Activated CD8-positive, alpha-beta memory T cell treated with anti-CD3 and anti-CD28 coated beads for 24 hours (primary cell): ENCODE measurements around the gene ABCC5.
A peak's percentile ranks its signal among the peaks of the same experiment; 100 is the strongest.

ENCODE experiments used
- DNase-seq: peaks from one replicate; pipeline ENCODE4 v3.0.0-alpha.2; 2020

Gene ABCC5

GRCh38 chr3:183918178-183918577, 99.5 kb downstream of the ABCC5 start:
- DNase-seq, result no peak

DNA sequence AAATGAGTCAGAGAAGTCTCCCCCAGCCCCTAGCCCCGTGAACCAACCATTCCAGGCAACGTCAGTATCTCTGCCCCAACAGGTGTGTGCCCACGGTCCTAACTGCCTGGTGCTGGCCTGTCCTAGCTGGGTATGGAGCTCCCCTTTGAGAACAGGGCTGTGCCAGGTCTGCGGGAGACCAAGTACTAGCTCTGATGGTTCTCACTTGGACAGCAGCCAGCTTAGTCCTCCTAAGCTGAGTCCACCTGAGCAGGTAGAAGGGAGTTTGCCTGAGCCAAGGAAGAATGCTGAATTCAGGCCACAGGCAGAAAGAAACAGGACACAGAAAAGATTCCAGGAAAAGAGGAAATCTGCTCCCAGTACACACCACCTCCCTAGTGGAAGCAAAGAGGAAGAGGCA, 99.9 kb downstream of the ABCC5 start:
- no peak for DNase-seq

DNA sequence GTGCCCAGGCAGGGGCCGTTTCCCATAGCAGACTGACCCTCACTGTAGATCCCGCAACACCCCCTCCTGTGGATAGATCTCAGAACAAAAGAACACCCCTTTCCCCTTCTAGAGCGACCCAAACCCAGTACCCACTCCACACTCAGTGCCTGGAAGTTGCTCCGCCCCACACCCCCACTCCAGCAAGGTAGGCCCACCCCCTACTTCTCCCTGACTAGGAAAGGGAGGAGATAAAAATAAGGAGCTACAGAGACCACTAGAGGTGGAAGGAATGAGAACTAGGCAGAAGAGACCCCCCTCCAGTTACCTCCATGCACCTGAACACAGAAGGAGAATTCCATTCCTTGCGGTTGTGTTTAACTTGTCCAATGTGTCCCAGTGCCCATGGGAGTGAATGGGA, 102.8 kb downstream of the ABCC5 start:
- DNase-seq, result no peak

GRCh38 chr3:183913580-183913920, 104.1 kb downstream of the ABCC5 start:
- DNase-seq, result no peak

DNA sequence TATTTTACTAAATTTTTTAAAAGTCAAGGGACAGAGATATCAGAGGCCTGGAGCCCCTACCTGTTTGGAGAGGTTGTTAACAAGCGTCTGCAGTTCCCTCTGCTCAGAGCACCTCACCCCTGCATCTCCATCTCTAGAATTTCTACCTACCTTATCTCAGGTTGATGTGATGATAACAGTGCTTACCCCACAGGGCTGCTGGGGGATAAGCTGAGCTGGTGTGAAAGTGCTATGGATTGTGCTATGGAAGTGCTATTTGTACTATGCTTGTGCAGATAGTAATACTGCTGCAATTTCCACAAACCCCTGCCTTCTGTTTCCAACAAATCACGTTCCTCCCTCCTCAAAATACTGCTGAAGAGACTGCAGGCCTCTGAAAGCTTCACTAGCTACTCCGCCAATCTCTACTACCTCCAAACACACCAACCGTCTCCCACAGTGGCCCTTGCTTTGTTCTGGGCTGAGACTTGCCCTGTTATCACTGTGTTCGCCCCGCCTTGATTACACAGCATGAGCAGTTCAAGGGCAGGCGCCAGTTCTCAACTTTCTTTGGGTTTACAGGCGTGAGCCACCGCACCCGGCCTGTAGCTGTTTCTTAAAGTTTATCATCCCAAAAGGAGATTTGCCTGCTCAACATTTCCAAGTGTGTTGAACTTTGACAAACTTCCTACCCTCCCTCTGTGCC, 104.6 kb downstream of the ABCC5 start:
- DNase-seq, result no peak

- DNase-seq, result no peak
These were observed 105.7 kb downstream of the ABCC5 start for GRCh38 chr3:183911763-183912506.

DNA sequence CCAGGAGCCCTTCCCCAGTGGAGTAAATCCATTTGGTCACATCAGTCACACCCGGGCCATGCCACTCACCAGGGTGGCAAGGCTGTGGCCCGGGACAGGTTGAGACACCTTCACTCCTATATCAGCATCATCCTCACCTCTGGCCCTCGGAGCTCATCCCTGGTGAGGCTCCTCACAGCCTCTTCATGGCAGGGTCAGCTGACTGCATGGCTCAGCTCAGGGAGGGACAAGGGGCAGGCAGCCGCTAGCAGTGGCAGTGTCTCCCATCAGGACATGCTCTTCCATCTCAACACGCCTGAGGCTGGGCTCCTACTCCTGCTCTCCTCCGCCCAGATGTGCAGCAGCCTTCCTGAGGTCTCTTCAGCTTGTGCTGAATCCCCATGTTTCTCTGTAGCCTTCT, 106.6 kb downstream of the ABCC5 start:
- DNase-seq, result no peak

DNA sequence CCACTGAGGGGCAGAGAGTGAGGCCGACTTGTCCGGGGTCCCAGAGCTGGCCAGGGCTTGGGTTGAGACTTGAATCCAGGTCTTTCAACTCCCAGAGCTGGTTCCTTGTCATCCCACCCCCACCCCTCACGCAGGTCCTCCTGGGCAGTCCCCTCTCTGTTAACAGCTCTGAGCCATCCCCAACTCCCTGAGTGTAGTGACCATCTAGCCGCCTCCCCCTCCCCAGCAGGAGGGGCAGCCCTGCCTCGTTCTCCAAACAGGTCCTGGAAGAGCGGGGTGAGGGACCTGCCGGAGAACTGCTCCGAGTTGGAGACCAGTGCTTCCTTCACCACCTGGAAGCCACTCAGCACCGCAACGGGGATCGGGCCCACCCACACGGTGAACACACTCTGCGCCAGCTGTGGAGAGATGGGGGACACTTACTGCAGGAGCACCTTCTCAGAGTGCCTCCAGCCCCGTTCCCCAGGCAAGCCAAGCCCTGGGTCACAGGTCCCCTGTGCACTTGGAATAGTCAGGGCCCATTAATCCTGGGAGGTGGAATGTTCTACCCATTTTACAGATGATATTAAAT, 108.6 kb downstream of the ABCC5 start:
- no peak for DNase-seq

GRCh38 chr3:183907911-183908331, 109.8 kb downstream of the ABCC5 start:
- no peak for DNase-seq

DNA sequence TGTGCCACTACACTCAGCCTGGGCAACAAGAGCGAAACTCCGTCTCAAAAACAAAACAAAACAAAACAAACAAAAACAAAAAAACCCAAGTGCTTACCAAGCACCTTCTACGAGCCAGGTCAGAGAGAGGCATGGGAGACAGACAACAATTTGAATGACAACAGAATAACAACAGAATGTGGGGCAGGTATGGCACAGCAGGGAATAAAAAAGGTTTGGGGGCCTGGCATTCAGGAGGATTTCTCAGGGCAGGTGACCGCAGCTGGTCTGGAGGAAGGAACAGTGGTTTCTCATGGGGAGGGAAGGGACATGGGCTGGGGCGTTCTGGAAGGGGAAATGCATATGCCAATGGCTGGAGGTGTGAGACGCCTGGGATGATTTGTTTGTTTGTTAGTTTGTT, 110.5 kb downstream of the ABCC5 start:
- DNase-seq, result no peak

GRCh38 chr3:183906234-183906921, 111.3 kb downstream of the ABCC5 start:
- no peak for DNase-seq

DNA sequence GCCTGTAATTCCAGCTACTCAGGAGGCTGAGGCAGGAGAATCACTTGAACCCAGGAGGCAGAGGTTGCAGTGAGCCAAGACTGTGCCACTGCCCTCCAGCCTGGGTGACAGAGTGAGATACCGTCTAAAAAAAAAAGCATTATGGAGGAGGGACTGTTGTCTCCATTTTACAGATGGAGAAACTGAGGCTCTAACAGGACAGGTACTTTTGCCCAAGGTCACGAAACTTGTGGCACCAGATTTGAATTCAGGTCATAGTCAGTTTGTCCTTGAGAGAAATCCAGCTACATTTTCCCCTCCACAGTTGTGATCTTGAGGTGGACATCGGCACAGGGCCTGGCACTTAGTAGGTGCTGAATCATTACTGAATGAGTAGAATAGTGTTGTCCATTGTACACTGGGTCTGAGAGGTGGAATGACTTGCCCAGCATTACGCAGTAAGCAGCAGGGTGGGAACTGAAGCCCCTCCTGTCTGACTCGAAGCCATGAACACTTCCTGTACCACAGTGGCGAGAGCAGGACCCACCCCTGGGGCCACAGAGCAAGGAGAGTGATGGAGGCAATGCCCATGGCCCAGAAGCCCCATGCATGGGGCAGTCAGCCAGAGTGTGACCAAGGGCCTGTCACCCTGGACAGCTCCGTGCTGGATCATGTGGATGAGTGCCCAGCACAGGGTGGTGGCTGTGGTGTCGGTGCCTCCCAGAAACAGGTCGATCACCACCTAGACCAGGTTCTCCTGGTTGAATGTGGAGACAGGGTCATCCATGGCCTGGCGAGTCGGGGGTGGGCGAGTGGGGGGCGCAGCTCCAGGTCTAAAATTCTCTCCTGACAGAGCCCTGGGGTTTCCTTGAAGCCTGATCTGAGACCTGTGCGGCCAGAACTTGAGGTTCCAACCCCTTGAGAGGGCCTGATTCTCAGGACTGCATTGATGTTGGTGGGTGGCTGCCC, 112.6 kb downstream of the ABCC5 start:
- no peak for DNase-seq

- no peak for DNase-seq
These were observed 119.7 kb downstream of the ABCC5 start for GRCh38 chr3:183898028-183898431.

DNA sequence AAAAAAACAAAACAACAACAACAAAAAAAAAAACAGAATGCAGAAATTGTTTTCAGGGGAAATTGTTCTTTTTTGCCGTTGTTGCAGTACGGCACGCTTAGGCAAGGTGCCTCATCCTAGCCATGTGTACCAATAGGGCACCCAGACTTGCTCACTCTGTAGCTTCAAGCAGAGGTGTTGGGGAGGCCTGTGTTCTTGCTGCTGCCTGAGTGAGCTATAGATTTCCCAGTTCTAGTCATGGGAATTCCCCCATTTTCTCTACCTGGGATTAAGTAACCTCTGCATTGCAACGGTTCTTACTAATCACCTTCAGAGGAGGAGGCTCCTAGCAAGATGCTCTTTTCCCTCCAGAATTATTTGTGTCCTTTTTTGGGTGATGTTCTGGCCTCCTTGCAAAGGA, 120.1 kb downstream of the ABCC5 start:
- DNase-seq, result no peak

DNA sequence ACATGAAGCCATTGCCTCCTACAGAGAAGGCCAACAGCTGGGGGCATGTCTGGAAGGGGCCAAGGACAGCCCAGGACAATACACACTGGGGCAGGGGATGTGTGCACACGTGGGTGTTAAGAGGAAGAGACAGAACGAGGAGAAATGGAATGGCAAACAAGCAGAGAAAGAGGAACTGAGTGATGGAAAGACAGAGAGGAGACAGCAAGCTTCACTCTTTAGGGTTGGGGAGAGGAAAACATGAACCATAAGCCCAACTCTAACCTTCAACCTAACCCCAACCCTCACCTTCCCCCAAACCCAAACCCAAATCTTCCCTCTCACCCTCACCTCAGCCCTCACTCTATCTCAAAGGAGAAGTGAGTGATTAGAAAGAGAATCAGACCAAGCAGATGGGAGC, 121.1 kb downstream of the ABCC5 start:
- DNase-seq, result no peak

DNA sequence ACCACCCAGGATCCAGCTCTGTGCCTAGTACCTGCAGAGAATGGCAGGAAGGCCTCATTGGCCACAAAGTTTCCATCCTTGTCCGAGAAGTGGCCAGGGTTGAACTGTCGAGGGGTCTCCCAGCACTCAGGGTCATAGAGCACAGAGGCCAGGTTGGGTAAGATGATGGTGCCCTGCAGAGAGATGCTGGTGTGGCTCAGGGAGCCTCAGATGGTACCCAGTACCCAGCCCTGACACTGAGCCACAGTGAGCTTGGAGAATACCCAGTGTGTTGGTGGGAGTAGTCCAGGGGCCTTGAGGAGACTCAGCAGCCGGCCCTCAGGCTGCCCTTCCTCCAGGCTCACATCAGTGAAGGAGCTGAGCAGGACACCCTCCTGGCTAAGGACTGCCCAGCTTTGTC, 121.5 kb downstream of the ABCC5 start:
- DNase-seq, result no peak

DNA sequence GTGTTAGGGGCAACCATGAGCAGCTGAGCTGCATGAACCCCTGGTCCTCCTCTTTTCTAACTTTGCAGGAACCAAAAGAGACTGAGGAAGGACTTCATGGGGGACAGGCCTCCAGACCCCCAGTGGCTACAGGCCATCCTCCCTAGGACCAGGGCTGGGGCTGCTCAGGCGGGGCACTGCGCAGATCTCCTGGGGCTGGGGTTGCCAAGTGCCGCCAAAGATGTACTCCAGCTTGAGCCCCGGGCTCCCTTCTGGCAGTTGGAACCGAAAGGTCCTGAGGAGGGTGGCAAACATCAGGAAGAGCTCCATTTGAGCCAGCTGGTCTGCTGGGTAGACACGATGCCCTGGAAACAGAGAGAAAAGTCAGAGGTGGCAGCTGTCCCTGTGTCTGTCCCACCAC, 121.9 kb downstream of the ABCC5 start:
- DNase-seq, result no peak

DNA sequence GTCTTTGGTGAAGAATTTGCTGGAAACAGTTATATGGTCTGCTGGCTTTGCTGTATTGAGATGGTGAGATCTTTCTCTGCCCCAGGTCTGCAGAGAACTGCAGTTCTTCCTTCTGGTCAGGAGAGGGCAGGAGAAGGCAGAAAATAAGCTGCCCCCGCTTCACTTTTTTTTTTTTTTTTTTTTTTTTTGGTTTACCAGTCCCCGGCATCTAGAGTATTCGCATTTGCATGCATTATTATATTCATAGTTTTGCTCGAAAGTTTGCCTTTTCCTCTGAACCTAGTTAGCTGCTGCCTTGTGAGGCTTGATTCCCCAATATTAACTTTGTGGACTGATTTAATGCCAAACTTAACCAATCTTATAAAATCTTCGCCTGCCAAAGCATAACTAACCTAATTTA, 122.4 kb downstream of the ABCC5 start:
- no peak for DNase-seq

GRCh38 chr3:183892610-183893214, 125.0 kb downstream of the ABCC5 start:
- no peak for DNase-seq

- DNase-seq, result no peak
These were observed 131.9 kb downstream of the ABCC5 start for GRCh38 chr3:183885766-183886165.

- peak; percentile 99 for DNase-seq
These were observed 133.0 kb downstream of the ABCC5 start, which contains the start of gene PARL for GRCh38 chr3:183884427-183885296. Gene PARL (minus strand): TSS chr3:183884880. CDS start chr3:183884846, 34 bp downstream.
